Coronary artery (tissue), 2 donors: Measurements from ENCODE around the gene TCF12.

Experiments used
- DNase-seq: peaks from one replicate; pipeline ENCODE4 v3.0.0-alpha.2; 2017; ENCODE audit warnings: low spot score
- H3K27ac ChIP-seq, 2 donors: fragments of 200-600 bp; sonication (generic); one replicate each; pipeline ENCODE4 v1.5.1; 2016 to 2019
- H3K4me3 ChIP-seq: fragments of 200-600 bp; sonication (generic); 2 replicates; pipeline ENCODE4 v1.5.1; 2016; ENCODE audit warnings: mild to moderate bottlenecking, moderate library complexity
- CTCF ChIP-seq: fragments of 200-600 bp; sonication (generic); IDR thresholded peaks from one replicate; pipeline ENCODE4 v1.5.1; 2019; ENCODE audit warnings: antibody characterized with exemption

Gene TCF12

GRCh38 chr15:56965231-56966013 is 47.0 kb downstream of the TCF12 start:
- no peak overlapping the region for H3K4me3 ChIP-seq

GRCh38 chr15:56967336-56967735 is 48.9 kb downstream of the TCF12 start:
- H3K4me3 ChIP-seq = no peak overlapping the region
- no peak for DNase-seq
- TF ChIP-seq CTCF = no peak
- H3K27ac ChIP-seq = no peak overlapping the region

More at GRCh38 chr15:56965231-56966013, 47.0 kb downstream of the TCF12 start:
- no peak for DNase-seq
- H3K27ac ChIP-seq = no peak overlapping the region
- no peak for TF ChIP-seq CTCF

- Histone ChIP-seq H3K27ac (no peak overlapping the region), H3K4me3 (no peak overlapping the region)
- no peak for TF ChIP-seq CTCF
- DNase-seq = no peak
These were observed 49.8 kb downstream of the TCF12 start for GRCh38 chr15:56968256-56968655.

- Histone ChIP-seq H3K27ac (no peak overlapping the region), H3K4me3 (no peak overlapping the region)
These were observed 50.4 kb downstream of the TCF12 start for GRCh38 chr15:56968821-56969220.

GRCh38 chr15:56969265-56969895 is 50.9 kb downstream of the TCF12 start:
- Histone ChIP-seq H3K4me3 (no peak overlapping the region), H3K27ac (no peak overlapping the region)
- no peak for TF ChIP-seq CTCF
- no peak for DNase-seq

More at GRCh38 chr15:56968821-56969220, 50.4 kb downstream of the TCF12 start:
- DNase-seq = no peak
- TF ChIP-seq CTCF = no peak

- no peak for TF ChIP-seq CTCF
- Histone ChIP-seq H3K27ac (no peak overlapping the region), H3K4me3 (no peak overlapping the region)
- DNase-seq = no peak
These were observed 53.1 kb downstream of the TCF12 start for GRCh38 chr15:56971571-56971970.

GRCh38 chr15:56972016-56972415 is 53.6 kb downstream of the TCF12 start:
- H3K27ac ChIP-seq = no peak overlapping the region
- no peak overlapping the region for H3K4me3 ChIP-seq
- DNase-seq = no peak
- TF ChIP-seq CTCF = no peak
